ENCODE results near the gene TBCK. TPM values are rescaled to one million over a fixed set of nuclear protein-coding genes. Genes with fewer than 3 reads are reported as not detected.
A peak's percentile ranks its signal among the peaks of the same experiment; 100 is the strongest.

TBCK gene
- total and polyA plus RNA-seq, 2 of the 13 experiments (the other 11 are each of a cell fraction or from before 2014, with no cell fraction given) = 51.0 to 62.4 TPM

DNA sequence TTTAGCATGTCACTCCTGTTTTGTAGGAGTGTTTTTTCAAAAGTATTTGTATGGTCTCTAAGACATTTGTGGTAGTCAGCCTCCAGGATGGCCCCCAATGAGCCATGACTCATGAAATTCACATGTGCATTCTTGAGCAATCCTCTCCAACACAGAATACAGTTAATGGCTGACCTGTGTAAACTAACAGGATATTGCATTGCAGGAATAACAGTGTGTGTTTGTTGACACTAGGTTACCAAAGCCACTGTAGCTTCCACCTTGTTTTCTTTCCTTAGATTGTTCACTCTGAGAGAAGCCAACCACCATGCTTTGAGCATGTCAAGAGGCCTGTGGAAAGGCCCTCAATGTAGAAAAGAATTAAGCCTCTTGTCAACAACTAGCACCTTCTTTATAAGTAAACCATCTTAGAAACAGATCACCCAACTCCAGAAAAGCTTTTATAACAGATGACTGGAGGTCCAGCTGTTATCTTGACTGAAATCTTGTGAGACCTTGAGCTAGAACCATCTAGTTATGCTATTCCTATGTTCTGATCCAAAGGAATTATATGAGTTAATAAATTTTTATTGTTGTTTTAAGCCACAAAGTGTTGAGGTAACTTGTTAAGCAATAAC lies 28.5 kb downstream of the TBCK start (continued):
- TF ChIP-seq SALL2 (CRISPR knock-in tag; IDR thresholded peaks at IDR 0.05) (0 out of 2 replicates have a peak, but pooled peaks have one; percentile 33), NCOA2 (CRISPR knock-in tag; IDR thresholded peaks at IDR 0.05) (peak; percentile 95), ZSCAN12 (CRISPR knock-in tag; IDR thresholded peaks at IDR 0.05) (0 out of 2 replicates have a peak, but pooled peaks have one; percentile 42), ERF (CRISPR knock-in tag; IDR thresholded peaks at IDR 0.05) (peak; percentile 93), ZNF331 (CRISPR knock-in tag; IDR thresholded peaks at IDR 0.05) (peak; percentile 98), NCOR1 (IDR thresholded peaks at IDR 0.05; ENCODE audit: borderline replicate concordance, low read length) (peak; percentile 32; the same call in 1 of the 2 replicates), EHMT2 (IDR thresholded peaks at IDR 0.05; ENCODE audit: borderline replicate concordance, low read depth, low read length) (peak; percentile 93), SIX1 (CRISPR knock-in tag; IDR thresholded peaks at IDR 0.05; ENCODE audit: borderline replicate concordance) (peak; percentile 92), STAG1 (CRISPR knock-in tag; IDR thresholded peaks at IDR 0.05) (peak; percentile 11; the same call in 1 of the 2 replicates), ZNF589 (CRISPR knock-in tag; conservative IDR thresholded peaks at IDR 0.05) (peak; percentile 67), MED13 (CRISPR knock-in tag; IDR thresholded peaks at IDR 0.05) (peak; percentile 54; the same call in 1 of the 2 replicates), ZNF567 (CRISPR knock-in tag; IDR thresholded peaks at IDR 0.05; ENCODE audit: borderline replicate concordance) (peak; percentile 80; the same call in 1 of the 2 replicates), ZNF564 (CRISPR knock-in tag; IDR thresholded peaks at IDR 0.05) (0 out of 2 replicates have a peak, but pooled peaks have one; percentile 41), ZSCAN9 (CRISPR knock-in tag; IDR thresholded peaks at IDR 0.05; ENCODE audit: borderline replicate concordance) (peak; percentile 97), FOSL1 (CRISPR knock-in tag; IDR thresholded peaks at IDR 0.05; ENCODE audit: borderline replicate concordance) (peak; percentile 94), ZNF747 (CRISPR knock-in tag; IDR thresholded peaks at IDR 0.05; ENCODE audit: borderline replicate concordance) (peak; percentile 70; the same call in 1 of the 2 replicates), ONECUT2 (CRISPR knock-in tag; IDR thresholded peaks at IDR 0.05) (peak; percentile 55; the same call in 1 of the 2 replicates), ZNF33A (CRISPR knock-in tag; IDR thresholded peaks at IDR 0.05; ENCODE audit: borderline replicate concordance) (0 out of 2 replicates have a peak, but pooled peaks have one; percentile 79), YEATS4 (CRISPR knock-in tag; IDR thresholded peaks at IDR 0.05; ENCODE audit: borderline replicate concordance) (peak; percentile 81; the same call in 1 of the 2 replicates), CC2D1A (CRISPR knock-in tag; IDR thresholded peaks at IDR 0.05) (no peak), SAFB2 (CRISPR knock-in tag; IDR thresholded peaks at IDR 0.05; ENCODE audit: borderline replicate concordance, low read depth) (no peak; the same call in 1 of the 2 replicates)
- TF ChIP-seq, protein P1, sequence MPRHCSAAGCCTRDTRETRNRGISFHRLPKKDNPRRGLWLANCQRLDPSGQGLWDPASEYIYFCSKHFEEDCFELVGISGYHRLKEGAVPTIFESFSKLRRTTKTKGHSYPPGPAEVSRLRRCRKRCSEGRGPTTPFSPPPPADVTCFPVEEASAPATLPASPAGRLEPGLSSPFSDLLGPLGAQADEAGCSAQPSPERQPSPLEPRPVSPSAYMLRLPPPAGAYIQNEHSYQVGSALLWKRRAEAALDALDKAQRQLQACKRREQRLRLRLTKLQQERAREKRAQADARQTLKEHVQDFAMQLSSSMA (CRISPR knock-in tag; IDR thresholded peaks at IDR 0.05) = no peak
- TF ChIP-seq, protein P2, sequence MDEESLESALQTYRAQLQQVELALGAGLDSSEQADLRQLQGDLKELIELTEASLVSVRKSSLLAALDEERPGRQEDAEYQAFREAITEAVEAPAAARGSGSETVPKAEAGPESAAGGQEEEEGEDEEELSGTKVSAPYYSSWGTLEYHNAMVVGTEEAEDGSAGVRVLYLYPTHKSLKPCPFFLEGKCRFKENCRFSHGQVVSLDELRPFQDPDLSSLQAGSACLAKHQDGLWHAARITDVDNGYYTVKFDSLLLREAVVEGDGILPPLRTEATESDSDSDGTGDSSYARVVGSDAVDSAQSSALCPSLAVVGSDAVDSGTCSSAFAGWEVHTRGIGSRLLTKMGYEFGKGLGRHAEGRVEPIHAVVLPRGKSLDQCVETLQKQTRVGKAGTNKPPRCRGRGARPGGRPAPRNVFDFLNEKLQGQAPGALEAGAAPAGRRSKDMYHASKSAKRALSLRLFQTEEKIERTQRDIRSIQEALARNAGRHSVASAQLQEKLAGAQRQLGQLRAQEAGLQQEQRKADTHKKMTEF (CRISPR knock-in tag; IDR thresholded peaks at IDR 0.05) = peak; percentile 98
- TF ChIP-seq, protein P3, sequence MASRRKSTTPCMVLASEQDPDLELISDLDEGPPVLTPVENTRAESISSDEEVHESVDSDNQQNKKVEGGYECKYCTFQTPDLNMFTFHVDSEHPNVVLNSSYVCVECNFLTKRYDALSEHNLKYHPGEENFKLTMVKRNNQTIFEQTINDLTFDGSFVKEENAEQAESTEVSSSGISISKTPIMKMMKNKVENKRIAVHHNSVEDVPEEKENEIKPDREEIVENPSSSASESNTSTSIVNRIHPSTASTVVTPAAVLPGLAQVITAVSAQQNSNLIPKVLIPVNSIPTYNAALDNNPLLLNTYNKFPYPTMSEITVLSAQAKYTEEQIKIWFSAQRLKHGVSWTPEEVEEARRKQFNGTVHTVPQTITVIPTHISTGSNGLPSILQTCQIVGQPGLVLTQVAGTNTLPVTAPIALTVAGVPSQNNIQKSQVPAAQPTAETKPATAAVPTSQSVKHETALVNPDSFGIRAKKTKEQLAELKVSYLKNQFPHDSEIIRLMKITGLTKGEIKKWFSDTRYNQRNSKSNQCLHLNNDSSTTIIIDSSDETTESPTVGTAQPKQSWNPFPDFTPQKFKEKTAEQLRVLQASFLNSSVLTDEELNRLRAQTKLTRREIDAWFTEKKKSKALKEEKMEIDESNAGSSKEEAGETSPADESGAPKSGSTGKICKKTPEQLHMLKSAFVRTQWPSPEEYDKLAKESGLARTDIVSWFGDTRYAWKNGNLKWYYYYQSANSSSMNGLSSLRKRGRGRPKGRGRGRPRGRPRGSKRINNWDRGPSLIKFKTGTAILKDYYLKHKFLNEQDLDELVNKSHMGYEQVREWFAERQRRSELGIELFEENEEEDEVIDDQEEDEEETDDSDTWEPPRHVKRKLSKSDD (CRISPR knock-in tag; IDR thresholded peaks at IDR 0.05; ENCODE audit: low read depth) = peak; percentile 74; the same call in 1 of the 2 replicates
